Hepatocyte (in vitro differentiated cells): ENCODE measurements around the gene PGP. TPM values are rescaled to one million over a fixed set of nuclear protein-coding genes. Genes with fewer than 3 reads are reported as not detected.

ENCODE experiments used
- DNase-seq: peaks from one replicate; pipeline ENCODE4 v3.0.0-alpha.2; 2016; ENCODE audit warnings: low spot score
- H2AFZ ChIP-seq: fragments of 200-600 bp; sonication (generic); 2 replicates; pipeline ENCODE4 v1.6.0; 2016; ENCODE audit warnings: antibody characterized with exemption, mild to moderate bottlenecking
- H3K27ac ChIP-seq: fragments of 200-600 bp; sonication (generic); 2 replicates; pipeline ENCODE4 v1.5.1; 2016; ENCODE audit warnings: mild to moderate bottlenecking
- H3K27me3 ChIP-seq: fragments of 200-600 bp; sonication (generic); 2 replicates; pipeline ENCODE4 v1.6.1; 2016
- H3K36me3 ChIP-seq: fragments of 200-600 bp; sonication (generic); replicated peaks from 2 replicates; pipeline ENCODE4 v1.5.1; 2016; ENCODE audit warnings: low read depth; ENCODE audit not compliant: insufficient read depth
- H3K4me1 ChIP-seq: fragments of 200-600 bp; sonication (generic); 2 replicates; pipeline ENCODE4 v1.5.1; 2016; ENCODE audit warnings: mild to moderate bottlenecking, moderate library complexity; ENCODE audit not compliant: insufficient read depth
- H3K4me2 ChIP-seq: fragments of 200-600 bp; sonication (generic); 2 replicates; pipeline ENCODE4 v1.6.0; 2016
- H3K4me3 ChIP-seq: fragments of 200-600 bp; sonication (generic); 2 replicates; pipeline ENCODE4 v1.5.1; 2016; ENCODE audit warnings: mild to moderate bottlenecking
- H3K79me2 ChIP-seq: fragments of 200-600 bp; sonication (generic); 2 replicates; pipeline ENCODE4 v1.6.0; 2017; ENCODE audit warnings: mild to moderate bottlenecking
- H3K9me2 ChIP-seq: fragments of 200-600 bp; sonication (generic); replicated peaks from 2 replicates; pipeline ENCODE4 v1.6.0; 2017; ENCODE audit warnings: mild to moderate bottlenecking; ENCODE audit not compliant: insufficient read depth
- H3K9me3 ChIP-seq: fragments of 200-600 bp; sonication (generic); 2 replicates; pipeline ENCODE4 v1.5.1; 2016; ENCODE audit warnings: low read depth, mild to moderate bottlenecking
- H4K20me1 ChIP-seq: fragments of 200-600 bp; sonication (generic); 2 replicates; pipeline ENCODE4 v1.6.0; 2016; ENCODE audit warnings: mild to moderate bottlenecking; ENCODE audit not compliant: insufficient read depth, poor library complexity, severe bottlenecking
- EZH2 ChIP-seq: fragments of 200-600 bp; sonication (generic); IDR thresholded peaks from 2 replicates; pipeline ENCODE4 v1.6.1; 2016; ENCODE audit warnings: antibody characterized with exemption, mild to moderate bottlenecking, borderline replicate concordance
- EZH2phosphoT487 ChIP-seq: fragments of 200-600 bp; sonication (generic); IDR thresholded peaks from one replicate; pipeline ENCODE4 v1.6.1; 2018; ENCODE audit warnings: antibody characterized with exemption, mild to moderate bottlenecking, low read depth, moderate library complexity; ENCODE audit not compliant: unreplicated experiment, severe bottlenecking
- WGBS: methylation state at CpG from one replicate; pipeline ENCODE4 v1.1.6; 2016; ENCODE audit warnings: low lambda C conversion rate; ENCODE audit errors: missing lambda C conversion rate; 5-methylcytosine and 5-hydroxymethylcytosine counted together
- polyA plus RNA-seq: library from polyadenylated mRNA; unstranded; fragments of >200 nt; fragmentation: Nextera tagmentation; extraction: Ambion mirVana; gene quantifications from 2 replicates; pipeline ENCODE4 v1.2.1, GENCODE V29; 2016
- total RNA-seq: library from RNA; depleted of rRNA; stranded (reverse); fragments of >200 nt; gene quantifications from 2 replicates; pipeline ENCODE4 v1.2.3, GENCODE V29; 2014
- TF ChIP-seq, protein P1 (sequence below): fragments of 200-600 bp; sonication (generic); IDR thresholded peaks from 2 replicates; pipeline ENCODE4 v1.5.1; 2016; ENCODE audit warnings: antibody characterized with exemption, mild to moderate bottlenecking; ENCODE audit not compliant: poor library complexity

PGP gene
- total and polyA plus RNA-seq, 2 experiments from 2014 or later, result 20.6 to 38.0 TPM

GRCh38 chr16:2196981-2197511 lies 17.6 kb downstream of the PGP start:
- H3K36me3 ChIP-seq, result no peaks in the 10 kb centered on the region
- H3K9me2 ChIP-seq, result no peaks in the 10 kb centered on the region
- no peaks in the 10 kb centered on the region for H4K20me1 ChIP-seq
- DNase-seq, result no peak
- TF ChIP-seq, protein P1, sequence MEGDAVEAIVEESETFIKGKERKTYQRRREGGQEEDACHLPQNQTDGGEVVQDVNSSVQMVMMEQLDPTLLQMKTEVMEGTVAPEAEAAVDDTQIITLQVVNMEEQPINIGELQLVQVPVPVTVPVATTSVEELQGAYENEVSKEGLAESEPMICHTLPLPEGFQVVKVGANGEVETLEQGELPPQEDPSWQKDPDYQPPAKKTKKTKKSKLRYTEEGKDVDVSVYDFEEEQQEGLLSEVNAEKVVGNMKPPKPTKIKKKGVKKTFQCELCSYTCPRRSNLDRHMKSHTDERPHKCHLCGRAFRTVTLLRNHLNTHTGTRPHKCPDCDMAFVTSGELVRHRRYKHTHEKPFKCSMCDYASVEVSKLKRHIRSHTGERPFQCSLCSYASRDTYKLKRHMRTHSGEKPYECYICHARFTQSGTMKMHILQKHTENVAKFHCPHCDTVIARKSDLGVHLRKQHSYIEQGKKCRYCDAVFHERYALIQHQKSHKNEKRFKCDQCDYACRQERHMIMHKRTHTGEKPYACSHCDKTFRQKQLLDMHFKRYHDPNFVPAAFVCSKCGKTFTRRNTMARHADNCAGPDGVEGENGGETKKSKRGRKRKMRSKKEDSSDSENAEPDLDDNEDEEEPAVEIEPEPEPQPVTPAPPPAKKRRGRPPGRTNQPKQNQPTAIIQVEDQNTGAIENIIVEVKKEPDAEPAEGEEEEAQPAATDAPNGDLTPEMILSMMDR, result no peak
- TF ChIP-seq EZH2 (no peak), EZH2phosphoT487 (no peak)
- WGBS, result 74% methylated on average over 12 of the region's 32 CpGs
- peak overlapping the region; percentile 79 for H3K4me2 ChIP-seq
- peaks cover 10% of the 10 kb centered on the region for H3K4me1 ChIP-seq
- peaks cover 23% of the 10 kb centered on the region for H3K27me3 ChIP-seq
- no peak overlapping the region for H3K27ac ChIP-seq
- no peaks in the 10 kb centered on the region for H3K79me2 ChIP-seq
- no peak overlapping the region for H3K4me3 ChIP-seq
- H2AFZ ChIP-seq, result no peak overlapping the region
- H3K9me3 ChIP-seq, result no peaks in the 10 kb centered on the region

DNA sequence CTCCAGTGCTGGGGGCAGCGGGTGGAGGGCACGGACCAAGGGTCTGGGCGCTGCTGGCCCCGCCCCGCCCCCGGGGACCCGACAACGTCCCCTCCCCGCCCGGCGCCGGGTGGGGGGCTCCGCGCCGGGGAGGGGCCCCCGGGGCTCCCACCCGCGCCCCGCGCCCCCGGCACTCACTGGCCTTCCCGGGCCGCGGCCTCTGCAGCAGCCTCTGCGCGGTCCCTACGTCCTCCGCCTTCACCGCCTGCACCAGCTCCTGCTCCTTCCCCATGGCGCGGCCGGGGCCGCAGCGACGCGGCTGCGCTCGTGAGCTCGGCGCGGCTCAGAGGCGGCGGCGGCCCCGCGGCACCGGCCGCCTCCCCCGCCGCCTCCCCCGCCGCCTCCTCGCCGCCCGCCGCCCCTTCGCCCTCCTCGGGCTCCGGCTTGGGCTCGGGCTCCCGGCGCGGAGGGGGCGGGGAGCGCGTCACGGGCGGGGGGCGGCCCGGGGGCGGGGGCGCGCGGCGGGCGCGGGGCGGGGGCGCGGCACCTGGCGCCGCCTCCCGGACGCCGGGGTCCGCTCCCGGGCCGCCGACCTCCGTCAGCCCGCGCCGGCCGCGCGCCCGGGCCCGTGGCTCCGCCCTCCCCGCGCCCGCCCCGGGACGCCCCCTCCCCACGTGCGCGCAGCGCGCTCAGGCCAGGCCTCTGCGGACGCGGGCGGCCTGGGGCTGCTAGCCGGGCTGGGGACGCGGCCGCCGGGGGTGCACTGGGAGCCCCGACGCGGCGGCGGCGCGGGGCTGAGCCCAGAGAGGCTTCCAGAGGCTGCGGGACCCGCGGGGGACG lies 18.3 kb downstream of the PGP start, which contains the start of gene CASKIN1:
TSS of gene CASKIN1 (minus strand) at position 444 of the 819 bp plus-strand sequence. CDS start at position 271, 173 bp downstream.
- H3K9me3 ChIP-seq, result no peaks in the 10 kb centered on the region
- peak within 1 kb of the TSS; percentile 36 for H3K4me3 ChIP-seq
- peaks cover 23% of the 10 kb centered on the region for H3K27me3 ChIP-seq
- H3K9me2 ChIP-seq, result no peaks in the 10 kb centered on the region
- H3K36me3 ChIP-seq, result no peaks in the 10 kb centered on the region
- no peak for TF ChIP-seq EZH2
- TF ChIP-seq, protein P1, result no peak
- no peak for TF ChIP-seq EZH2phosphoT487
- H4K20me1 ChIP-seq, result no peaks in the 10 kb centered on the region
- no peaks in the 10 kb centered on the region for H3K79me2 ChIP-seq
- peak; percentile 69 for DNase-seq
- no peak within 1 kb of the TSS for H2AFZ ChIP-seq
- no peak within 1 kb of the TSS for H3K27ac ChIP-seq
- H3K4me1 ChIP-seq, result peaks cover 10% of the 10 kb centered on the region
- 5% methylated on average over 4 of the region's 129 CpGs for WGBS
- peak within 1 kb of the TSS; percentile 92 for H3K4me2 ChIP-seq

GRCh38 chr16:2195322-2196161 lies 19.1 kb downstream of the PGP start:
- H3K27ac ChIP-seq, result no peak overlapping the region
- peaks cover 10% of the 10 kb centered on the region for H3K4me1 ChIP-seq
- peak overlapping the region; percentile 92 for H3K4me2 ChIP-seq
- no peaks in the 10 kb centered on the region for H3K9me2 ChIP-seq
- H3K27me3 ChIP-seq, result peaks cover 23% of the 10 kb centered on the region
- no peak for DNase-seq
- H4K20me1 ChIP-seq, result no peaks in the 10 kb centered on the region
- no peak overlapping the region for H2AFZ ChIP-seq
- H3K4me3 ChIP-seq, result peak overlapping the region; percentile 36
- TF ChIP-seq EZH2 (no peak), EZH2phosphoT487 (no peak)
- TF ChIP-seq, protein P1, result no peak
- no peaks in the 10 kb centered on the region for H3K9me3 ChIP-seq
- 14% methylated on average over 31 of the region's 49 CpGs for WGBS
- no peaks in the 10 kb centered on the region for H3K36me3 ChIP-seq
- H3K79me2 ChIP-seq, result no peaks in the 10 kb centered on the region
